Stimulated activated CD4-positive, alpha-beta T cell treated with anti-CD3 and anti-CD28 coated beads, TNF-alpha, amount 100 ng/mL, for 24 hours (primary cell): Measurements from ENCODE around the gene PLEKHM2.

Experiments used
- DNase-seq, 3 experiments: peaks; one replicate each; pipeline ENCODE4 v3.0.0-alpha.2; 2020; ENCODE audit warnings: low read depth in 3 of 3

PLEKHM2 gene

GRCh38 chr1:15758953-15759661 is 75.0 kb downstream of the PLEKHM2 start:
- no peak for DNase-seq

DNA sequence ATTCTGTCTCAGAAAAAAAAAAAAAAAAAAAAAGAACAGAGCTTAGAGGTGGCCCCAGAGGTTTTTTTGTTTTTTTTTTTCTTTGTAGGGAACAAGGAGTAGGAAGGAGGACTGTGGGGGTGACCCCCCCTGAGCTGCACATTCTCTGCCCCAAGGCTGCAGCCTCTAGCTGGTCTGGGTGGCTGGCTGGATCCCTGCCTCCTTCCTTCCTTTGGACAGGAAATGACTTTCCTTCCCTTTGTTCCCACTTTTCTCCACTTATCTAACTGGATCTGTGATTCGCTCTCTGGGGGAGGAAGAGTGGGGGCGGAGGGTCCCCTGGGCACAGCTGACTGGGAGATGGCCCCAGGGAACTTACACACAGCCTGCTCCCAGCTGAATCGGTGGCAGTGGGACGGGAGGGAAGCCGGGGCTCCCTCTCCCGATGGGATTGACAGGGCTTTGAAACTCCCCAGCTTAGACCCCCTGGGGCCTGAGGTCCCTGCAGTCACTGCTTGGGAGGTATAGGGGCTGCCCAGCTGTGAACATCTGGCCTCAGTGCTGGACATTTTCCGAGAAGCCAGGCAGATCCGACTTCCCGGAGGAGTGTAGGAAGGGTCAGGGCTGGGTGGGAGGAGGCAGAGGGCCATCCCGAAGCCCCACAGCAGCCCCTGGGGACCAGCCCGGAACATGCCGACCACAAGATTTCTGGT is 76.5 kb downstream of the PLEKHM2 start:
- no peak for DNase-seq

- no peak for DNase-seq
Observed at GRCh38 chr1:15761366-15762128, 77.4 kb downstream of the PLEKHM2 start.

DNA sequence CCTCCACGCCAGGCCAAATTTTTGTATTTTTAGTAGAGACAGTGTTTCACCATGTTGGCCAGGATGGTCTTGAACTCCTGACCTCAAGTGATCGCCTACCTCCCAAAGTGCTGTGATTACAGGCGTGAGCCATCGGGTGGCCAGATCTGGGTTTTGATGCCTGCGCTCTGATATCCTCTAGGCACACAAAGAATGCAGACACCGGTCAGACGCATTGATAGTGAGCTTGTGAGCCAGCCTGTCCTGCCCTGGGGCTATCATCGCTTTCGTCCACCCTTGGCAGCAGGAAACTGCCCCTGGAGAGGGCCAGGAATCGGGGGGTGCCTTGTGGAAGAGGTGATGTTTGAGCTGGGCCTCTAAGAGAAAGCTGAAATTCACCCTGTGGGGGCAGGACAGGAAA is 78.4 kb downstream of the PLEKHM2 start:
- DNase-seq, result no peak

DNA sequence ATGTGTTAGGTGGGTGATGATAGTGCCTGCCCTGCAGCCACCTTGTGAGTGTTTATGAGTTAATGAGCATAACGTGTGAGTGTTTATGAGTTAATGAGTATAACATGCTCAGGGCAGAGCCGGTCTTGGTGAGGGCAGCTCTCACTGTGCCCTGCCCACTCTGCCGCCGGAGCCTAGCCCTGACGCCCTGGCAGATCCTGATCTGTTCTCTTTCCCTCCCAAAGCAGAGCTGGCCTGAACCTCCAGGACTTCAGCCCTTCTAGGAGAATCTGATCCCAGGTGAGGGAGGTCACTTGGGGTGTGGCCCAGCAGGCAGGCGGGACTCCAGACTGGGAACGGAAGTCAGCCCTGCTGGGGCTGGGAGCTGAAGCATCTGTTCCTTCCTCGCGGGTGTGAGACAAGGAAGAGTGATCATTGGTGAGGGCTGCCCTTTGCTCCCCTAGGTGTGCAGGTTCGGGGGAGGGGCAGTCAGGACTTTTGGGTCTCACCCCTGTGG is 80.2 kb downstream of the PLEKHM2 start:
- DNase-seq, result no peak

GRCh38 chr1:15764890-15765289 is 80.8 kb downstream of the PLEKHM2 start:
- no peak for DNase-seq

DNA sequence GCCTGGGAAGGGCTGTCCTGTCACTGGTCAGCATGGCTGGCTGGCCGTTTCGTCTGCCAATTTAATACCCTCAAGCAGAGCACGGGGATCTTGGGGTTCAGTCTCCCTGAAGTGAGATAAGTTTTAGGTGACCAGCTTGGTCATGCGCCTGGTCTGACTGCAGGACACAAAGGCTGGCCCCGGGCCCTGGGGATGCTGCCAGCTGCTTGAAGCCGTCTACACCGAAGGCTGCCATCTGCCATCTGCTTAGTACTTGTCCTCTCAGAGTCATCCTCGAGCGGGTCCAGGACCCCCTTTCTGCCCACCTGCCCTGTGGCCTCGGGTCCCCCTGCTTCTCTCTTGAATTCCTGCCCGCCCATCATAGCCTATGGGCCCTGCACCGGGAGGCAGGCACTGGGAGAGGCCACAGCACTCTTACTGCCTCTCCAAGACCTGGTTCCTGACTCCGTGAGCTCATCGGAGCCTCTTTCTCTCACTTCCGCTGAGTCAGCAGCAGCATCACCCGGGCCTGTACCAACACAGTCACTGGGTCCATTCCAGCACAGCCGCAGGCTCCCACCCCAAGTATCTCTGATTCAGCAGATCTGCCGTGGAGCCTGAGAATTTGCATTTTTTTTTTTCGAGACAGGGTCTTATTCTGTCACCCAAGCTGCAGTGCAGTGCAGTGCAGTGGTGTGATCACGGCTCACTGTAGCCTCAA is 81.5 kb downstream of the PLEKHM2 start:
- no peak for DNase-seq

GRCh38 chr1:15767941-15768340 is 83.8 kb downstream of the PLEKHM2 start:
- no peak for DNase-seq

- DNase-seq, result no peak
Observed at GRCh38 chr1:15768388-15768787, 84.3 kb downstream of the PLEKHM2 start.

GRCh38 chr1:15770313-15770962 is 86.3 kb downstream of the PLEKHM2 start:
- DNase-seq, result no peak

- no peak for DNase-seq
Observed at GRCh38 chr1:15771836-15772515, 87.9 kb downstream of the PLEKHM2 start.

- DNase-seq, result no peak
Observed at GRCh38 chr1:15775706-15776105, 91.6 kb downstream of the PLEKHM2 start.

- no peak for DNase-seq
Observed at GRCh38 chr1:15777909-15778707, 94.0 kb downstream of the PLEKHM2 start.
